SK-N-SH (cell line): ENCODE results near the gene PDLIM5. TPM values are rescaled to one million over a fixed set of nuclear protein-coding genes. Genes with fewer than 3 reads are reported as not detected.

ENCODE experiments used
- CTCF ChIA-PET: fragments of 300-600, 350-600 bp; formaldehyde crosslinking; extraction: SDS; loops from one replicate; lab custom pipeline; 2021; lab: Yijun Ruan, JAX
- POLR2A ChIA-PET: fragments of 350-600 bp; sonication (Branson Sonifier 250); formaldehyde crosslinking; extraction: SDS; loops from one replicate; lab custom pipeline; 2020; ENCODE audit warnings: antibody characterized with exemption, inconsistent platforms; lab: Yijun Ruan, JAX
- DNase-seq: peaks from one replicate; pipeline ENCODE4 v3.0.0; 2012
- H2AFZ ChIP-seq: fragments of 200-600 bp; sonication (generic); 2 replicates; pipeline ENCODE4 v1.8.1; 2016; ENCODE audit warnings: antibody characterized with exemption, mild to moderate bottlenecking, low read depth
- H3F3A ChIP-seq: fragments of 200-600 bp; sonication (generic); replicated peaks from 2 replicates; pipeline ENCODE3; 2016; ENCODE audit warnings: antibody characterized with exemption, mild to moderate bottlenecking; ENCODE audit not compliant: insufficient read depth
- H3K27ac ChIP-seq, 2 experiments: fragments of 200-500 bp in 1 of 2; fragments of 200-600 bp in 1 of 2; sonication (Bioruptor generic) in 1 of 2; sonication (generic), shearing (Covaris generic) in 1 of 2; 2 replicates each; pipeline versions ENCODE4 v1.5.1 to v1.6.1; 2014 to 2016; ENCODE audit warnings: low read depth in 2 of 2, inconsistent platforms in 1 of 2, low read length in 1 of 2, mild to moderate bottlenecking in 1 of 2, mixed read lengths in 1 of 2
- H3K27me3 ChIP-seq: fragments of 200-600 bp; sonication (generic), shearing (Covaris generic); 2 replicates; pipeline ENCODE4 v1.6.1; 2016; ENCODE audit warnings: mixed run types; ENCODE audit not compliant: insufficient read depth
- H3K36me3 ChIP-seq, 2 experiments: fragments of 200-500 bp in 1 of 2; fragments of 200-600 bp in 1 of 2; sonication (Bioruptor generic) in 1 of 2; sonication (generic) in 1 of 2; replicated peaks in 1 of 2; 2 replicates each; pipeline versions ENCODE3 to v1.5.1; 2014 to 2016; ENCODE audit warnings: low read length in 1 of 2, mild to moderate bottlenecking in 1 of 2; ENCODE audit not compliant: insufficient read depth in 2 of 2, control insufficient read depth in 1 of 2
- H3K4me1 ChIP-seq, 2 experiments: fragments of 200-500 bp in 1 of 2; fragments of 200-600 bp in 1 of 2; sonication (Bioruptor generic) in 1 of 2; sonication (generic), shearing (Covaris generic) in 1 of 2; 2 replicates each; pipeline versions ENCODE4 v1.5.1 to v1.6.1; 2014 to 2016; ENCODE audit warnings: low read depth in 1 of 2, low read length in 1 of 2, mixed run types in 1 of 2; ENCODE audit not compliant: insufficient read depth in 2 of 2, control insufficient read depth in 1 of 2
- H3K4me2 ChIP-seq: fragments of 200-600 bp; sonication (generic), shearing (Covaris generic); 2 replicates; pipeline ENCODE4 v1.6.1; 2017; ENCODE audit warnings: mixed run types
- H3K4me3 ChIP-seq, 2 experiments: fragments of 200-500 bp in 1 of 2; fragments of 200-600 bp in 1 of 2; sonication (Bioruptor generic) in 1 of 2; sonication (generic), shearing (Covaris generic) in 1 of 2; 2 replicates each; pipeline versions ENCODE4 v1.5.1 to v1.8.1; 2014 to 2016; ENCODE audit warnings: low read depth in 2 of 2, inconsistent platforms in 1 of 2, low read length in 1 of 2, mild to moderate bottlenecking in 1 of 2, mixed read lengths in 1 of 2, moderate library complexity in 1 of 2
- H3K79me2 ChIP-seq: fragments of 200-600 bp; sonication (generic); 2 replicates; pipeline ENCODE4 v1.8.1; 2017; ENCODE audit warnings: mild to moderate bottlenecking; ENCODE audit not compliant: insufficient read depth
- H3K9ac ChIP-seq: fragments of 200-600 bp; sonication (generic); 2 replicates; pipeline ENCODE4 v1.6.1; 2017; ENCODE audit warnings: mixed run types
- H3K9me2 ChIP-seq: fragments of 200-600 bp; sonication (generic); 2 replicates; pipeline ENCODE4 v1.6.1; 2017; ENCODE audit warnings: mixed run types
- H3K9me3 ChIP-seq: fragments of 200-600 bp; sonication (generic); 2 replicates; pipeline ENCODE4 v1.6.1; 2017; ENCODE audit warnings: mixed run types, mild to moderate bottlenecking, moderate library complexity
- H4K20me1 ChIP-seq: fragments of 200-600 bp; sonication (generic); 2 replicates; pipeline ENCODE4 v1.6.1; 2017; ENCODE audit warnings: mild to moderate bottlenecking, mixed run types; ENCODE audit not compliant: insufficient read depth
- EP300 ChIP-seq, 2 experiments: IDR thresholded peaks; 2 replicates each; pipeline versions ENCODE4 v1.4.0 to v1.6.1; 2012; ENCODE audit warnings: borderline replicate concordance in 1 of 2, low read depth in 1 of 2, low read length in 1 of 2
- FOSL2 ChIP-seq: IDR thresholded peaks from 2 replicates; pipeline ENCODE4 v1.4.0; 2012; ENCODE audit warnings: low read depth, mild to moderate bottlenecking, moderate library complexity, borderline replicate concordance
- FOXJ3 ChIP-seq: sonication (generic); formaldehyde crosslinking; IDR thresholded peaks from 2 replicates; pipeline ENCODE4 v1.5.1; 2020; ENCODE audit warnings: mild to moderate bottlenecking, missing genetic modification reagents
- GATA2 ChIP-seq: sonication (generic); formaldehyde crosslinking; IDR thresholded peaks from 2 replicates; pipeline ENCODE4 v1.5.0; 2020; ENCODE audit warnings: mild to moderate bottlenecking, missing genetic modification reagents
- JUND ChIP-seq: IDR thresholded peaks from 2 replicates; pipeline ENCODE4 v1.4.0; 2012
- NFIC ChIP-seq: IDR thresholded peaks from 2 replicates; pipeline ENCODE4 v1.4.0; 2012; ENCODE audit warnings: borderline replicate concordance
- POLR2AphosphoS5 ChIP-seq: IDR thresholded peaks from 2 replicates; pipeline ENCODE4 v1.6.1; 2012; ENCODE audit warnings: low read depth, low read length
- RAD21 ChIP-seq: IDR thresholded peaks from 2 replicates; pipeline ENCODE4 v1.6.1; 2012; ENCODE audit warnings: mild to moderate bottlenecking, low read length
- RCOR1 ChIP-seq: fragments of 150-350 bp; IDR thresholded peaks from 2 replicates; pipeline ENCODE4 v1.6.1; 2017; ENCODE audit warnings: antibody characterized with exemption, low read length
- TCF12 ChIP-seq: IDR thresholded peaks from 2 replicates; pipeline ENCODE4 v1.4.0; 2012
- TEAD4 ChIP-seq: IDR thresholded peaks from 2 replicates; pipeline ENCODE4 v1.4.0; 2012; ENCODE audit warnings: mild to moderate bottlenecking, borderline replicate concordance; ENCODE audit not compliant: insufficient read depth
- WGBS: methylation state at CpG from one replicate; pipeline ENCODE4 v1.1.6; 2017; ENCODE audit warnings: low lambda C conversion rate; 5-methylcytosine and 5-hydroxymethylcytosine counted together
- polyA plus RNA-seq, 3 experiments: library from polyadenylated mRNA; depleted of rRNA; stranded (reverse); fragments of >200 nt; gene quantifications; 2 replicates each; pipeline ENCODE4 v1.2.3, GENCODE V29; 2012
- TF ChIP-seq, protein P1 (sequence below): IDR thresholded peaks from 2 replicates; pipeline ENCODE4 v1.4.0; 2012; ENCODE audit warnings: low read depth
- TF ChIP-seq, protein P2 (sequence below): IDR thresholded peaks from 2 replicates; pipeline ENCODE4; 2012

Gene PDLIM5
- polyA plus RNA-seq, 1 of the 3 experiments (the other 2 are of a cell fraction): 36.7 TPM

DNA sequence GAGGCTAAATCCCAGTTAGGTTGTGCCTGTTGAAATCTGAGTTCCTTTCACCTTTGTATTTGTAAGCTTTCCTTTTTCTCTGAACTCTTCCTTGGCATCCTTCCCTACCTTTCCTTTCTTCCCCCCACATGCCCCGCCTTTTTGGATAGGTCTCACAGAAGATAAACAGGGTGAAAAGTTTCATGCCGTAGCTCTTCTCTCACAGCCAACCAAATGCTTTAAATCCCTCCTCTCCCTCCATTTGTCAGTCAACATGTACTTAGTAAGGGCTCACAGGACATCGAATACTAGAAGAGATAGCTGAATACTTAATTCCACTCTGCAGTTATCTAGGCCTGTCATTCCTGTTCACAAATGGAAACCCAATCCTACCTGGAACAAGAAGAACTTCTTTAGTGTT, 198.9 kb downstream of the PDLIM5 start (continued):
- TF ChIP-seq, protein P1, sequence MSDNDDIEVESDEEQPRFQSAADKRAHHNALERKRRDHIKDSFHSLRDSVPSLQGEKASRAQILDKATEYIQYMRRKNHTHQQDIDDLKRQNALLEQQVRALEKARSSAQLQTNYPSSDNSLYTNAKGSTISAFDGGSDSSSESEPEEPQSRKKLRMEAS: no peak

DNA sequence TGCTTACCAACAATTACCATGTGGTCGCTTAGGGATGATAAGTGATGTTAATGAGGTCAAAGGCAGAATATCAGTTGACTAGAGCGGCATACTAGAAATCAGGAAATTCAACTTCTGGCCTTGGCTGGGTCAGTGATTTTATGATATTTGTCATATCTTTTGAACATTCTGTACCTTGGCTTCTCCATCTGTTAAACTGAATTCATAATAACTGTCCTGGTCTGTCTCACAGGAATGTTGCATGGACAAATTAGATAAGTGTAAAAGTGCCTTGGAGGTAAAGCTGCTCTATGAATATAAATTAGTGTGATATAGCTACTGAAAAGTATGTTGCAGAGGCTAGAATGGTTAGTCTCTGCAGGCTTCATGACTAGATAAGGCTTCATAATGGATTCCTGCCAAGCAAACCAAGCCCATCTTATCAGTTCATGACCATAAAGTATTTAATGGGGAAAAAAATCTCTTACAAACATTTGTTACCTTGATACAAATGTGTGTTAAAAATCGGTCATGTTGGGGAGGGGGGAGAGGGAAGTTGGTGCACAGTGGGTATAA, 201.4 kb downstream of the PDLIM5 start:
- no peaks in the 10 kb centered on the region for H4K20me1 ChIP-seq
- ChIA-PET POLR2A (interaction anchor here (0.6 to 1.1 kb wide), 3 partner anchors 104 to 242 kb away, joined by 3 to 6 read pairs (median 3); partner anchors contain the start of gene BMPR1B), CTCF (interaction anchor here (0.6 to 3.2 kb wide), 5 partner anchors 9 to 472 kb away, joined by 3 to 13 read pairs (median 3); no protein-coding TSS in a partner anchor)
- peak; percentile 69 for DNase-seq
- peak overlapping the region in 1 of 2 experiments; percentile 99; a peak in 2 of 4 replicates for H3K27ac ChIP-seq
- H3K36me3 ChIP-seq: peaks cover 4 to 66% of the 10 kb centered on the region in 2 experiments
- H3K4me1 ChIP-seq: peaks cover 0 to 18% of the 10 kb centered on the region in 2 experiments; a peak in 2 of 4 replicates
- H3K9me3 ChIP-seq: no peaks in the 10 kb centered on the region
- H3K9me2 ChIP-seq: no peaks in the 10 kb centered on the region
- WGBS: 58% methylated on average over 3 of the region's 3 CpGs
- H3K4me2 ChIP-seq: no peak overlapping the region
- H3K9ac ChIP-seq: no peak overlapping the region
- H2AFZ ChIP-seq: no peak overlapping the region
- no peaks in the 10 kb centered on the region for H3K27me3 ChIP-seq
- peak; percentile 98 for TF ChIP-seq FOXJ3
- peak; percentile 96 for TF ChIP-seq RCOR1
- TF ChIP-seq, protein P1: no peak
- peak; percentile 19 for TF ChIP-seq RAD21
- TF ChIP-seq TEAD4: peak; percentile 70; the same call in 1 of the 2 replicates
- TF ChIP-seq, protein P2, sequence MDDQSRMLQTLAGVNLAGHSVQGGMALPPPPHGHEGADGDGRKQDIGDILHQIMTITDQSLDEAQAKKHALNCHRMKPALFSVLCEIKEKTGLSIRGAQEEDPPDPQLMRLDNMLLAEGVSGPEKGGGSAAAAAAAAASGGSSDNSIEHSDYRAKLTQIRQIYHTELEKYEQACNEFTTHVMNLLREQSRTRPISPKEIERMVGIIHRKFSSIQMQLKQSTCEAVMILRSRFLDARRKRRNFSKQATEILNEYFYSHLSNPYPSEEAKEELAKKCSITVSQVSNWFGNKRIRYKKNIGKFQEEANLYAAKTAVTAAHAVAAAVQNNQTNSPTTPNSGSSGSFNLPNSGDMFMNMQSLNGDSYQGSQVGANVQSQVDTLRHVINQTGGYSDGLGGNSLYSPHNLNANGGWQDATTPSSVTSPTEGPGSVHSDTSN: peak; percentile 27; the same call in 1 of the 2 replicates
- peak; percentile 25; the same call in 1 of the 2 replicates for TF ChIP-seq NFIC
- TF ChIP-seq EP300 (IDR thresholded peaks at IDR 0.05; ENCODE audit: borderline replicate concordance in 1 of 2, low read depth in 1 of 2, low read length in 1 of 2): peak; percentile 5 to 99; a peak in 2 of 4 replicates
- no peak for TF ChIP-seq JUND
- peak; percentile 60; the same call in 1 of the 2 replicates for TF ChIP-seq POLR2AphosphoS5
- peak; percentile 77 for TF ChIP-seq TCF12
- peak; percentile 98 for TF ChIP-seq GATA2
- no peak for TF ChIP-seq FOSL2
- H3K79me2 ChIP-seq: no peaks in the 10 kb centered on the region
- H3K4me3 ChIP-seq: no peak overlapping the region
- H3F3A ChIP-seq: peaks cover 25% of the 10 kb centered on the region
